Stimulated activated CD4-positive, alpha-beta T cell treated with anti-CD3 and anti-CD28 coated beads, Interleukin-1b, Interleukin-23, amount 100 ng/mL, for 1 hour (primary cell): ENCODE measurements around the gene CFC1B.
"Not testable (repeated sequence)": the region's sequence is repeated elsewhere in the genome, so short reads cannot be mapped to it uniquely, and the experiment has no call there.

ENCODE experiments used
- DNase-seq, 2 donors: peaks; one replicate each; pipeline ENCODE4 v3.0.0-alpha.2; 2020; ENCODE audit warnings: low read depth in 2 of 2

Gene CFC1B

GRCh38 chr2:130520992-130521391 is at the start of gene CFC1B:
CFC1B (plus strand) TSS chr2:130521222; CDS start chr2:130521485, 263 bp downstream.
- not testable (repeated sequence) for DNase-seq

DNA sequence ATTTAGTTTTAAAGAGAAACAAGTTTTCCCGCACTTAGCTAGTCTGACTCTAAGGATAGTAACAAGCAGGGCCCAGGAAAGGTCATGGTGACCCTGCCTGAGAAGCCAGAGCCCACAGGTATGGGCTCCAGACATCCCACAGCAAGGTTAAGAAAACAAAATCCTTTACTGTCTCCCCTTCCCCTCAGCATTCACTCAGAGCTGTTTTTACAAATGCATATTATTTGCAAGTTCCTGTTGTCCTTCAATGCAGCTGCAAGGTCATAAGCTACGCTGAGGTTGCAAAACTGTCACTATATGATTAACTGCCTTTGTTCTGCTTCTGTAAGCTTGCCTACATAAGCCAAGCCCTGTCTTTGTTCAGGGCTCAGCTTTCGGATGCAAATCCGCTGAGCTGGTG is 29.9 kb upstream of the CFC1B start:
- not testable (repeated sequence) for DNase-seq

DNA sequence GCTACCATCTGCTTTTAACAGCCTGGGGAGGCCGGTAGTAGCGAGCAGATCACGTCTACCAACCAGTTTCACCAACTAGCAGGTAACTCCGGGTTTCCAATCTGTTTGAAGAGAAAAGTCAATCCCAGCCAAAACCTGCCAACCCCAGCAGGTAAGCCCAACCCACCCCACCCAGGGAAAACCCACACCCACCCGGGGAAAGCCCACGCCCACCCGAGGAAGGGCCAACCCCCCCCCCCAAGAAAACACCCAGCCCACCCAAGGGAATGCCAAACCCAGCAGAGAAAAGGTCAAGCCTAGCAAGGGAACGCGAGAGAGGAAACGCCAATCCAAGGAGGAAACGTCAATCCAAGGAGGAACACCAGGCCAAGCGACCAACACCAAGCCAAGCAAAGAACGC is 11.8 kb upstream of the CFC1B start, which contains the start of gene POTEI:
TSS of gene POTEI (minus strand) at position 101 of the 400 bp plus-strand sequence. CDS start at position 8, 93 bp downstream.
- DNase-seq = not testable (repeated sequence)

DNA sequence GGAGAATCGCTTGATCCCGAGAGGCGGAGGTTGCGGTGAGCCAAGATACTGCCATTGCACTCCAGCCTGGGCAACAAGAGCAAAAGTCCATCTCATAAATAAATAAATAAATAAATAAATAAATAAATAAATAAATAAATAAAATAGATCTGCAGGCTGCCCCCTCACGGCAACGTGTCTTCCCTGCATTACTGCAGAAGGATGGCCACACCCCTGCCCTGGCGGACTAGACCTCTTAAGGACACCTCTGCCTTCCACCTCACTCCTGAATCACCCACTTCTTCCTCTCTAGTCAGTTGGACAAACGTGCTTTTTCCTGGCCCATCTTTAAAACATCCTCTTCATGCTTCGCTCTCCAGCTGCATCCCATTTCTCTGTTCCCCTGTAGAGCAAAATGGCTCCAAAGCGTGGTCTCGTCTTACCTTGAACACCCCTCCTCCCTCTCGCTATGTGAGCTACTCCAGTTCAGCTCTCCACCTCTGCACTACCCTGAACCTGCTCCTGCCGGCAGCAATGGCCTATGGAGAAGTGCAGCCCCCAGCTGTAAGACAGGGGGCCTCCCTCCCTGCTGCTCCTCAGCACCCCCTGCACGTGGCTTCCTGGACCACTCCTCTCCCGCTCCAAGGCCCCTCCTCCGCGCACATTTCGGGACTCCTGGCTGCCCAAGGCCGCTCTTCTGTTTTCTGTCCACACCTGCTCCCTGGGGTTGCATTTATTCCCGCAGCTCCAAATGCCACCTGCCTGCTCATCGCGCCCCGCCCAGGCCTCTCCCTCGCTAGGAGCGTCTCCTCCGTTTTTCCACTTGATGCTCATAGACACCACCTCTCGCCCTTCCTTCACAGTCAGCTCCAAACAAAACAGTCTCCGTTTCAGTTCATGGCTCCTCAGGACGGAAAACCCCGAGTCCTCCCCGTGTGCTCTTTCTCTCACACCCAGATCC is 9.9 kb upstream of the CFC1B start:
- not testable (repeated sequence) for DNase-seq

DNA sequence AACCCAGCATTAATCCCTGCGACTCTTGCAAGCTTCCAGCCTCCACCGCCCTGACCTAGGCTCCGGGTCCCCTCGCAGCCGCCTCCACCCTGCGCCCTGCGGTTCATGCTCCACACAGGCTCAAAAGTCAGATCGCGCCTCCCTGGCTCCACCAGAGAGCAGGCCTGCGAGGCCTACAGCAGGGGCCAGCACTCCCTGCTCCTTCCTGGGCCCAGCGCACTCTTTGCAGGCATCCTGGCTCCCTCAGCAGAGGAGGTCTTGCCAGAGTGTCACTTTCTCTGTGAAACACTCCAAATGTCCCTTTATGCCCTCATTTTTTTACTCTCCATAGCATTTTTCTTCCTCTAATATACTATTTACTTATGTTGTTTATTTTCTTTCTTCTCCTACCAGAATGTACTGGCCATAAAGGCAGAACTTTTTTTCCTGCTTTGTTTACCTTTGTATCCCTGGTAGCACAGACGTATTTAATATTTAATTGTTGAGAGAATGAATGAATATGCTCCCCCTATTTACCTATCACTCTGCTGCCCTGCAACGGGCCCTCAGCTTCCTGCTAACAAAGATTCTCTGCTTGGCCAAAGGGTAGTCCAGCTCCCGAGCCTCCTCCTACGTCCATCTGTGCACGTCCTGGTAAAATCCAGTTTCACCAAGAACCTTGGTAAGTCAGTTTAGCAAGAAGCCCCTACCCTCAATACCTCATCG is 9.1 kb upstream of the CFC1B start:
- DNase-seq = not testable (repeated sequence)

DNA sequence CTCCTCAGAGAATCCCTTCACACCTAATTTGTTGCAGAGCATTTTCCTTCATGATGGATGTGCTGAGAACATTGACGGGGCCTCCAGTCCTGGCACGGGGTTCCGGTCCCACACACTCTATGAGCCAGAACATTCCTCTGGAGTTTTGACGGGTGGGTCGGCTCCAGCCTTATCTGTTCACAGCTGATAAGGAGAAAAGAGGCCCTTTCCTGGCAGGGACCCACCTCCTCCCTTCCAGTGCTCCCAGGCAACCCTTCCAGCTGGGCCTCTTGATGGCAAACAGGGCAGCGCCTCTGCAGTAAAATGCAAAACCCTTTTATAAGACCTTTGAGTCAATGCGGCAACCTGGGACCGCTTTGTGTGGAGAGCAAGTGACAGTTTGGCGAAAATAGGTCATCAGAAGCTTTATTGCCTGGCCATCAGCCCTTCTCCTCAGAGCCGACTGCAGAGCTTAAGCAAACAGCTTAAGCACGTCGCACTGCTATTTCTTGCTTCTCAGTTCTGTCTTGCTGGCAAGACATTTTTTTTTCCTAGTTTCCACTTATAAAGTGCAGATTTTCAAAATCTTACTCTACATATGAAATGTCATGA is 2.4 kb upstream of the CFC1B start:
- DNase-seq = not testable (repeated sequence)

DNA sequence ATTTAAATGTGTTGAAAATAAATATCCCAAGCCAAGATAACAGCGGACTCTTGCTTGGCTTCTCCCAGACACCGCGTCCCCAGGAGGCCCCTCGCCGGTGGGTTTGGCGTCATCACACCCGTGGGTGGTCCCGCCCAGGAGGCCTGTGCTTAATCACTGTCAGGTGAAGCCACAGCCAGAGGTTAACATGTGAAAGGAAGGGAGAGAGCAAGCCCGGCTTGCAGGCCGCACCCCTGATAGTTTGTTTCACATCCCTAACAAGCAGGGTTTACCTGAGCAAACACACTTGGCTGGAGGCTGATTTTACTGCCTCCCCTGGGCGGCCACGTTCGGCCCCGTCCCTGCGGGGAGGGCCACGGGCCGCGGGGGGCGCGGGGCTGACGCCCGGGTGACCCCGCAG is 1.4 kb downstream of the CFC1B start:
- not testable (repeated sequence) for DNase-seq

GRCh38 chr2:130527365-130527967 is 6.4 kb downstream of the CFC1B start:
- DNase-seq = not testable (repeated sequence)

- not testable (repeated sequence) for DNase-seq
These were observed 8.5 kb downstream of the CFC1B start for GRCh38 chr2:130529545-130529944.

GRCh38 chr2:130530212-130530611 is 9.2 kb downstream of the CFC1B start:
- DNase-seq = not testable (repeated sequence)

DNA sequence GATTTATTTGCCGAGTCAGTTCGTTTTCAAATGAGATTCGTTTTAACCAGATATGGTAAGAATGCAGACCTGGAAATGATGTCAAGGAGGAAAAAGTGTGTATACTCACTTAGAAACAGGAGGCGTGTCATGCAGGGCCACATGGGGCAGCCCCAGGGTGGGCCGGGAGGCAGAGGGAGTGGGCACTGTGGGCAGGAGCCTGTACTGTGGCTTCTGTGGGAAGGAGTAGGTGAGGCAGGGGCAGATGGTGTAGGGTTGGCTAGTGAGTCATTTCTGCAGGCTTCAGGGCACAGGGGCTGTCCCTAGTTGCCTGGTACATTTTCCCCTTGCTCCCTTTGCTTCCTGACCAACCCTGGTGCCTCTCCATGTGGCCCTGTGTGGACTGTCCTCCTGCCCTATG is 10.2 kb downstream of the CFC1B start:
- DNase-seq = not testable (repeated sequence)

DNA sequence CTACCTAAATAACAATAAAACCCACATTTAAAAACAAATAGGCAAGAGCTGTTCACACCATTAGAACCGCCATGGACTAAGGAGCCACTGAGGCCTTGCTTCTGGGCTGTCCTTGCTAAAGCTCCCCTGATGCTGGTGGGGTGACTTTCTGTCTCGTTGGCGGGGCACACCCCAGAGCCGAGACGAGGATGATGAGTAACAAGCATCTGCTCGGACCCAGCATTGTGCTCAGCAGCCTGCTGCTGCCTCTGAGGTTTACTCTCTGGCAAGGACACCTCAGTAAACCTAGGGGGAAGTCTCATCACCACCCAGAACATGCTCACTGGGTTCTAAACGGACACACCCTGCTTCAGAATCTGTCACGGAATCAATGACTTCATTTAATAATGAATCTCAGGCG is 10.7 kb downstream of the CFC1B start:
- DNase-seq = not testable (repeated sequence)

DNA sequence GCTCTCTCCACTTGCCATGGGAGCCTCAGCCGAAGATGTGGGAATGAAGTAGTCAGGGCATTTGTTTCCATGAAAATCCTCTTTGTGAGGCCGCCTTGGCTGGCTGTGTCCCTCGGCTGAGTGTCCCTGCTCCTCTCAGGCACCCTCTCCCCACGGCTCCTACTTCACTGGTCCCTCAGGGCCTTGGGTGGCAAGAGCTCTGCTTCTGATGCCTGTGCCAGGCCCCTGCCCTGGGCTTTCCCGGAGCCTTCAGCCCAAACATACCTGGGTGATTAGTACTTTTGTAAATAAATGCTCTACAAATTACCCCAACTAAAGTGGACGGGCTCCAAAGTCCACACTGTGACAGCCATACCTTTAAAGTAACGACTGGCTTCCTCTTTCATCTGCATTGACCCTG is 15.6 kb downstream of the CFC1B start:
- DNase-seq = not testable (repeated sequence)

DNA sequence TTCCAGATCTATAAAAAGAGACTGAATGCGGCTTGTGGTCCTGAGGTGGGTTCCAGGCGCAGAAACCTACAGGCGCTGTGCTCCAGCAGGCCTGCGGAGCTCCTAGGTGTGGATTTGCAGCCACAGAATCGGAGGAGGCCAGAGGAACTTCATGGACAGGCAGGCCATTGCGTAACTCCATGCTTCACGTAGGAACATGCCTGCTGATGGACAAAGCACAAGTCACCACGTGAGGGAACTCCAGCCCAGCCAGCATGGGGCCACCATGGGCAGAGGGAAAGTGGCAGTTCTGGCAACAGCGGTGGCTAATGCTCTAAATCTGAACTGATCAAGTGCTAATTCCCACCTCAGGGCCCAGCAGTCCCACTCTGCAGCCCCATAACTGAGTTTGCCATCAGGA is 17.2 kb downstream of the CFC1B start:
- DNase-seq = not testable (repeated sequence)

- not testable (repeated sequence) for DNase-seq
These were observed 21.8 kb downstream of the CFC1B start for GRCh38 chr2:130542789-130543188.

- not testable (repeated sequence) for DNase-seq
These were observed 22.9 kb downstream of the CFC1B start for GRCh38 chr2:130543785-130544528.

GRCh38 chr2:130544978-130545377 is 24.0 kb downstream of the CFC1B start:
- not testable (repeated sequence) for DNase-seq

DNA sequence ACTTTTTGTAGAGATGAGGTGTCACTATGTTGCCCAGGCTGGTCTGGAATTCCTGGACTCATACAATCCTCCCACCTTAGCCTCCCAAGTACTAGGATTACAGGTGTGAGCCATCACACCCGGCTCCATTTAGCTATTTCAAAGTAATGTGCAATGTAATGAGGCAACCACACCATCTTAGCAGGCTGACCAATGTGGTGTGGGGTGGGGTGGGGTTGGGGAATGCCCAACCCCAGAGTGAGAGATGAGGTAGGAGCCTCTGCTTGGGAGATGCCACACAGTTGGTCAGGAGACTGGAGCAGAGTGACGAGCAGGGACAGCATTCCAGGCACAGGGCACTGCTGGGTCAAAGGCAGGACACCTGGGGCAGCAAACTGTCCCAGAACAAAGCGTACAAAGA is 27.4 kb downstream of the CFC1B start:
- DNase-seq = not testable (repeated sequence)

DNA sequence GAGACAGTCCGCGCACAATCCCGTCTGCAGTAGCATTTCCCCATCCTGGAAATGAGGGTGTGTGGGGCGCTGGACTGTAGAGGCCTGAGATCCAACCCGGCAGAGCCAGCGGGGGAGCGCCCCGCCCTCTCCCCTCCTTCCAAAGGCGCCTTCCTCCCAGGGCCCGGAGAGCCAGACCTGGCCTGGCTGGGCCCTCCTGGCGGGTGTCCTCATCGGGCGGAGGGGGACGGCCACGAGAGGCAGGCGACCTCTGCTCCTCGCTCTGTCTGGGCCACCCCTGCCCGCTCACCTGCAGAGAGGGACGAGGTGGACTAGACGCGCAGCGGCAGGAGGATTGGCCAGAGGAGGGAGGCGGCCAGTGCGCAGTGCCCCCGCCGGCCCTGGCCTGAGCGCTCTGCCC is 28.5 kb downstream of the CFC1B start:
- not testable (repeated sequence) for DNase-seq

DNA sequence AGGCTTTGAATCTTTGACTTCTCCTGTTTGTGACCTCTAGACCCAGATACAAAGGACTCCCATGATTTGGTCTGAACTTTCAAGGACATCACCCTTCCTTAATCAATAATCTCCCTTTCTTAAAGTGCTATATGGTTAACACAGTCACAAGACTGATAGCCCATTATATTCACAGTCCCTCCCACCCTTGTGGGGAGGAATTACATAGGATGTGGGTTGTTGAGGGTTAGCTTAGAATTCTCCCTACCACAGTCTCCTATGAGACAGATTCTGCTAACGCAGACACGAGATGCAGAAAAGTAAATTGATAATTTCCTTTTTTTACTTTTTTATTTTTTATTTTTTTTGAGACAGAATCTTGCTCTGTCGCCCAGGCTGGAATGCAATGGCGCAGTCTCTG is 33.2 kb downstream of the CFC1B start:
- not testable (repeated sequence) for DNase-seq

GRCh38 chr2:130556441-130556840 is 35.4 kb downstream of the CFC1B start:
- not testable (repeated sequence) for DNase-seq
